ENCODE data around the gene SNX10.

The SNX10 gene

GRCh38 chr7:26337232-26337865 lies 45.7 kb downstream of the SNX10 start:
- no peak for DNase-seq

GRCh38 chr7:26340476-26341018 lies 48.9 kb downstream of the SNX10 start:
- DNase-seq = no peak

- DNase-seq = no peak
These were observed 51.7 kb downstream of the SNX10 start for GRCh38 chr7:26343320-26343832.

GRCh38 chr7:26343837-26344236 lies 52.2 kb downstream of the SNX10 start:
- no peak for DNase-seq

- DNase-seq = no peak
These were observed 53.5 kb downstream of the SNX10 start for GRCh38 chr7:26345202-26345601.

- no peak for DNase-seq
These were observed 54.2 kb downstream of the SNX10 start for GRCh38 chr7:26345837-26346236.

- DNase-seq = no peak
These were observed 55.0 kb downstream of the SNX10 start for GRCh38 chr7:26346611-26347203.

GRCh38 chr7:26348234-26348851 lies 56.7 kb downstream of the SNX10 start:
- no peak for DNase-seq

- no peak for DNase-seq
These were observed 57.6 kb downstream of the SNX10 start for GRCh38 chr7:26349005-26349915.

- DNase-seq = no peak
These were observed 59.5 kb downstream of the SNX10 start for GRCh38 chr7:26351171-26351570.

- no peak for DNase-seq
These were observed 64.6 kb downstream of the SNX10 start for GRCh38 chr7:26356229-26356628.

- DNase-seq = no peak
These were observed 65.5 kb downstream of the SNX10 start for GRCh38 chr7:26356929-26357798.

GRCh38 chr7:26357799-26358151 lies 66.1 kb downstream of the SNX10 start:
- no peak for DNase-seq

- DNase-seq = no peak
These were observed 69.0 kb downstream of the SNX10 start for GRCh38 chr7:26360650-26361049.

- no peak for DNase-seq
These were observed 70.0 kb downstream of the SNX10 start for GRCh38 chr7:26361637-26362036.

GRCh38 chr7:26363465-26363864 lies 71.8 kb downstream of the SNX10 start:
- DNase-seq = no peak

- peak; percentile 37 for DNase-seq
These were observed 73.6 kb downstream of the SNX10 start for GRCh38 chr7:26365077-26365900.

- no peak for DNase-seq
These were observed 74.2 kb downstream of the SNX10 start for GRCh38 chr7:26365901-26366275.

- DNase-seq = no peak
These were observed 75.6 kb downstream of the SNX10 start for GRCh38 chr7:26367219-26367711.

GRCh38 chr7:26368542-26368941 lies 76.9 kb downstream of the SNX10 start:
- DNase-seq = no peak

- no peak for DNase-seq
These were observed 77.9 kb downstream of the SNX10 start for GRCh38 chr7:26369593-26369992.

All from activated CD4-positive, alpha-beta T cell treated with anti-CD3 and anti-CD28 coated beads, Interleukin-2, amount 50 U/mL, for 1 hour (primary cell).